ENCODE data around the gene ZNF496. TPM values are rescaled to one million over a fixed set of nuclear protein-coding genes. Genes with fewer than 3 reads are reported as not detected.

ZNF496 gene
- total and polyA plus RNA-seq, 9 of the 15 experiments (the other 6 are each of a cell fraction or from before 2014, with no cell fraction given), result 4.3 to 54.0 (median 31.3) TPM

DNA sequence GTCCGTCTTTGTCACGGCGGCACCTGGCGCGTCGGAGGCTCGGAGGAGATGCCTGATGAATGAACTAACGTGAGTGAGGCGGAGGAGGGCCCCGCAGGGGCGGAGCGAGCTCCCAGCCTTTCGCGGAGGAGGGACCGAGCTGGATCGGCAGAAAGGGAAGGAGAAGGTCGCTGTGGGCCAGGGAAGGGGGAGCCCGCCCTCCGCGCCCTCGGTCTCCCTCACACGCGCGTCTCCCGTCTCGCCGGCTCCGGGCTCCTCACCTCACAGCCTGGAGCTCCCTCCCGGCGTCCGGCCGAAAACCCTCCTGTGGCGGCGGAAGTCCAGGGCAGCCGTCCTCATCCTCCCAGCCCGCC, 519 bp downstream of the ZNF496 start (continued):
- TF ChIP-seq, protein P1, sequence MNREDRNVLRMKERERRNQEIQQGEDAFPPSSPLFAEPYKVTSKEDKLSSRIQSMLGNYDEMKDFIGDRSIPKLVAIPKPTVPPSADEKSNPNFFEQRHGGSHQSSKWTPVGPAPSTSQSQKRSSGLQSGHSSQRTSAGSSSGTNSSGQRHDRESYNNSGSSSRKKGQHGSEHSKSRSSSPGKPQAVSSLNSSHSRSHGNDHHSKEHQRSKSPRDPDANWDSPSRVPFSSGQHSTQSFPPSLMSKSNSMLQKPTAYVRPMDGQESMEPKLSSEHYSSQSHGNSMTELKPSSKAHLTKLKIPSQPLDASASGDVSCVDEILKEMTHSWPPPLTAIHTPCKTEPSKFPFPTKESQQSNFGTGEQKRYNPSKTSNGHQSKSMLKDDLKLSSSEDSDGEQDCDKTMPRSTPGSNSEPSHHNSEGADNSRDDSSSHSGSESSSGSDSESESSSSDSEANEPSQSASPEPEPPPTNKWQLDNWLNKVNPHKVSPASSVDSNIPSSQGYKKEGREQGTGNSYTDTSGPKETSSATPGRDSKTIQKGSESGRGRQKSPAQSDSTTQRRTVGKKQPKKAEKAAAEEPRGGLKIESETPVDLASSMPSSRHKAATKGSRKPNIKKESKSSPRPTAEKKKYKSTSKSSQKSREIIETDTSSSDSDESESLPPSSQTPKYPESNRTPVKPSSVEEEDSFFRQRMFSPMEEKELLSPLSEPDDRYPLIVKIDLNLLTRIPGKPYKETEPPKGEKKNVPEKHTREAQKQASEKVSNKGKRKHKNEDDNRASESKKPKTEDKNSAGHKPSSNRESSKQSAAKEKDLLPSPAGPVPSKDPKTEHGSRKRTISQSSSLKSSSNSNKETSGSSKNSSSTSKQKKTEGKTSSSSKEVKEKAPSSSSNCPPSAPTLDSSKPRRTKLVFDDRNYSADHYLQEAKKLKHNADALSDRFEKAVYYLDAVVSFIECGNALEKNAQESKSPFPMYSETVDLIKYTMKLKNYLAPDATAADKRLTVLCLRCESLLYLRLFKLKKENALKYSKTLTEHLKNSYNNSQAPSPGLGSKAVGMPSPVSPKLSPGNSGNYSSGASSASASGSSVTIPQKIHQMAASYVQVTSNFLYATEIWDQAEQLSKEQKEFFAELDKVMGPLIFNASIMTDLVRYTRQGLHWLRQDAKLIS (CRISPR knock-in tag; IDR thresholded peaks at IDR 0.05), result peak; percentile 60; the same call in 1 of the 2 replicates
- TF ChIP-seq RBM34 (IDR thresholded peaks at IDR 0.05; ENCODE audit: borderline replicate concordance, insufficient read depth, low read length) (no peak), CREB1 (IDR thresholded peaks at IDR 0.05) (peak; percentile 20; the same call in 1 of the 2 replicates), CREB1 (CRISPR knock-in tag; IDR thresholded peaks at IDR 0.05) (no peak), SOX6 (IDR thresholded peaks at IDR 0.05) (no peak), HNRNPK (IDR thresholded peaks at IDR 0.05; ENCODE audit: low read depth, low read length, poor library complexity, severe bottlenecking) (no peak), WHSC1 (IDR thresholded peaks at IDR 0.05; ENCODE audit: low read length) (no peak), ZNF311 (CRISPR knock-in tag; IDR thresholded peaks at IDR 0.05) (no peak), ZNF263 (CRISPR knock-in tag; IDR thresholded peaks at IDR 0.05; ENCODE audit: borderline replicate concordance) (peak; percentile 49; the same call in 1 of the 2 replicates), CTBP1 (IDR thresholded peaks at IDR 0.05; ENCODE audit: borderline replicate concordance) (peak; percentile 78), NEUROD1 (IDR thresholded peaks at IDR 0.05; ENCODE audit: borderline replicate concordance, low read depth, low read length, partially characterized antibody) (no peak), ZEB2 (IDR thresholded peaks at IDR 0.05) (peak; percentile 54; the same call in 1 of the 2 replicates), ZNF589 (CRISPR knock-in tag; IDR thresholded peaks at IDR 0.05; ENCODE audit: low read depth) (no peak), YBX1 (IDR thresholded peaks at IDR 0.05) (no peak), FOXJ3 (CRISPR knock-in tag; IDR thresholded peaks at IDR 0.05) (no peak)
- TF ChIP-seq, protein P2, sequence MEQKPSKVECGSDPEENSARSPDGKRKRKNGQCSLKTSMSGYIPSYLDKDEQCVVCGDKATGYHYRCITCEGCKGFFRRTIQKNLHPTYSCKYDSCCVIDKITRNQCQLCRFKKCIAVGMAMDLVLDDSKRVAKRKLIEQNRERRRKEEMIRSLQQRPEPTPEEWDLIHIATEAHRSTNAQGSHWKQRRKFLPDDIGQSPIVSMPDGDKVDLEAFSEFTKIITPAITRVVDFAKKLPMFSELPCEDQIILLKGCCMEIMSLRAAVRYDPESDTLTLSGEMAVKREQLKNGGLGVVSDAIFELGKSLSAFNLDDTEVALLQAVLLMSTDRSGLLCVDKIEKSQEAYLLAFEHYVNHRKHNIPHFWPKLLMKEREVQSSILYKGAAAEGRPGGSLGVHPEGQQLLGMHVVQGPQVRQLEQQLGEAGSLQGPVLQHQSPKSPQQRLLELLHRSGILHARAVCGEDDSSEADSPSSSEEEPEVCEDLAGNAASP (IDR thresholded peaks at IDR 0.05), result no peak
- TF ChIP-seq, protein P3, sequence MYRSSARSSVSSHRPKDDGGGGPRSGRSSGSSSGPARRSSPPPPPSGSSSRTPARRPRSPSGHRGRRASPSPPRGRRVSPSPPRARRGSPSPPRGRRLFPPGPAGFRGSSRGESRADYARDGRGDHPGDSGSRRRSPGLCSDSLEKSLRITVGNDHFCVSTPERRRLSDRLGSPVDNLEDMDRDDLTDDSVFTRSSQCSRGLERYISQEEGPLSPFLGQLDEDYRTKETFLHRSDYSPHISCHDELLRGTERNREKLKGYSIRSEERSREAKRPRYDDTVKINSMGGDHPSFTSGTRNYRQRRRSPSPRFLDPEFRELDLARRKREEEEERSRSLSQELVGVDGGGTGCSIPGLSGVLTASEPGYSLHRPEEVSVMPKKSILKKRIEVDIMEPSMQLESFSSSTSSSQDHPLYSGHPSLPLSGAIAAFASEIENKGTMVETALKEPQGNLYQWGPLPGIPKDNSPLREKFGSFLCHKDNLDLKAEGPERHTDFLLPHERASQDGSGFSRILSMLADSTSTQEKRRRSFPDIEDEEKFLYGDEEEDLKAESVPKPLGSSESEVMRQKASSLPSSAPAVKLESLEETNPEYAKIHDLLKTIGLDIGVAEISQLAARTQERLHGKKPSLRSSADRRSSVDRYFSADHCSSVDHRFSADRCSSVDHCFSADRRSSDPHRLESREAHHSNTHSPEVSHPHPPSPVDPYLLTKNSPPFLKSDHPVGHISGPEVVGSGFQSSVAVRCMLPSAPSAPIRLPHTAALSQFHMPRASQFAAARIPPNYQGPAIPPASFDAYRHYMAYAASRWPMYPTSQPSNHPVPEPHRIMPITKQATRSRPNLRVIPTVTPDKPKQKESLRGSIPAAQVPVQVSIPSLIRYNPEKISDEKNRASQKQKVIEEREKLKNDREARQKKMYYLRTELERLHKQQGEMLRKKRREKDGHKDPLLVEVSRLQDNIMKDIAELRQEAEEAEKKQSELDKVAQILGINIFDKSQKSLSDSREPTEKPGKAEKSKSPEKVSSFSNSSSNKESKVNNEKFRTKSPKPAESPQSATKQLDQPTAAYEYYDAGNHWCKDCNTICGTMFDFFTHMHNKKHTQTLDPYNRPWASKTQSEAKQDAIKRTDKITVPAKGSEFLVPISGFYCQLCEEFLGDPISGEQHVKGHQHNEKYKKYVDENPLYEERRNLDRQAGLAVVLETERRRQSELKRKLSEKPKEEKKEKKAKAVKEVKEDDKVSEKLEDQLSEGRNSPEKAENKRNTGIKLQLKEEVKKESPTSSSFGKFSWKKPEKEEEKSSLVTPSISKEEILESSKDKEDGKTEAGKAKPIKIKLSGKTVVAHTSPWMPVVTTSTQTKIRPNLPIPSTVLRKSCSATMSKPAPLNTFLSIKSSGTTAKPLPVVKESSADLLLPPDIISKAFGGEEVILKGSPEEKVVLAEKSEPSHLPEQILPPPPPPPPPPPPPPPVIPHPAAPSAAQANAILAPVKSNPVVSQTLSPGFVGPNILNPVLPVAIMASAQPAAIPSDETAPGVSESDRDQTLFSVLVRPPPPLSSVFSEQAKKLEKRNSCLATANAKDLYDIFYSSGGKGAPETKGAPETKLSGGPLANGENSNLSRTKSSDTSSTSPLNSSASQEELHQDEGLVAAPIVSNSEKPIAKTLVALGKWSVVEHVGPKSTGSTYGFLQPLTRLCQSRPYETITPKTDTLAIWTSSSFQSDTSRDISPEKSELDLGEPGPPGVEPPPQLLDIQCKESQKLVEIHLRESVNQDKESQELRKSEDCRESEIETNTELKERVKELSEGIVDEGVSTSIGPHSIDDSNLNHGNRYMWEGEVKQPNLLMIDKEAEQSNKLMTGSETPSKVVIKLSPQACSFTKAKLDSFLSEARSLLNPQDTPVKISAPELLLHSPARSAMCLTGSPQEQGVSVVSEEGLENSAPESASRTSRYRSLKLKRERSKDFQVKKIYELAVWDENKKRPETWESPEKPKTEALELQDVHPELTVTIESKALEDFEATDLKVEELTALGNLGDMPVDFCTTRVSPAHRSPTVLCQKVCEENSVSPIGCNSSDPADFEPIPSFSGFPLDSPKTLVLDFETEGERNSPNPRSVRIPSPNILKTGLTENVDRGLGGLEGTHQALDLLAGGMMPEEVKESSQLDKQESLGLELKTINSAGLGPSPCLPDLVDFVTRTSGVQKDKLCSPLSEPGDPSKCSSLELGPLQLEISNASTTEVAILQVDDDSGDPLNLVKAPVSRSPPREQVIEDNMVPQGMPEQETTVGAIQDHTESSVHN (IDR thresholded peaks at IDR 0.05; ENCODE audit: borderline replicate concordance in 1 of 2, low read depth in 1 of 2), result no peak
